ENCODE results near the gene MLLT1.
"Not testable (repeated sequence)": the region's sequence is repeated elsewhere in the genome, so short reads cannot be mapped to it uniquely, and the experiment has no call there.

Gene MLLT1

DNA sequence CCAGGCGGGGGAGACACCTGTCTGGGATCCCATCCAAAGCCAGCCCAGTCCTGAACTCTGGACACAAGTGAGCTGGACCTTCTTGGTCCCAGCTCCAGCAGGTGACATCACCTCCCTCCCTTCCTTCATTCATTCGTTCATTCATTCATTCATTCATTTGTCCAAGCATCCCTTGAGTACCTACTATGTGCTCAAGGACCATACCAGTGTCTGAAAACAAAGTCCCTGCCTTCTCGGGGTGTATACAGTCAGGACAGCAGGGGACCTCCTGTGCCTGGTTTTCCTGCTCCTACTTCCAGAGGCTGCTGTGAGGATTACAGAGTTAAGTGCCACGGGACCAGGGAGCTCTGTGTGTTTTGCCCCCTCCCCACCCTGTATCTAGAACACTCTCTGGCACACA, 39.6 kb upstream of the MLLT1 start:
- no peak overlapping the region for H3K27ac ChIP-seq
- H3K9me3 ChIP-seq (ENCODE audit: severe bottlenecking) = peaks cover 6% of the 10 kb centered on the region
- no peaks in the 10 kb centered on the region for H3K27me3 ChIP-seq (ENCODE audit: insufficient read depth, low read depth, severe bottlenecking)
- H3K4me3 ChIP-seq (ENCODE audit: low read depth, low read length) = no peak overlapping the region
- no peaks in the 10 kb centered on the region for H3K36me3 ChIP-seq
- TF ChIP-seq, protein P1, sequence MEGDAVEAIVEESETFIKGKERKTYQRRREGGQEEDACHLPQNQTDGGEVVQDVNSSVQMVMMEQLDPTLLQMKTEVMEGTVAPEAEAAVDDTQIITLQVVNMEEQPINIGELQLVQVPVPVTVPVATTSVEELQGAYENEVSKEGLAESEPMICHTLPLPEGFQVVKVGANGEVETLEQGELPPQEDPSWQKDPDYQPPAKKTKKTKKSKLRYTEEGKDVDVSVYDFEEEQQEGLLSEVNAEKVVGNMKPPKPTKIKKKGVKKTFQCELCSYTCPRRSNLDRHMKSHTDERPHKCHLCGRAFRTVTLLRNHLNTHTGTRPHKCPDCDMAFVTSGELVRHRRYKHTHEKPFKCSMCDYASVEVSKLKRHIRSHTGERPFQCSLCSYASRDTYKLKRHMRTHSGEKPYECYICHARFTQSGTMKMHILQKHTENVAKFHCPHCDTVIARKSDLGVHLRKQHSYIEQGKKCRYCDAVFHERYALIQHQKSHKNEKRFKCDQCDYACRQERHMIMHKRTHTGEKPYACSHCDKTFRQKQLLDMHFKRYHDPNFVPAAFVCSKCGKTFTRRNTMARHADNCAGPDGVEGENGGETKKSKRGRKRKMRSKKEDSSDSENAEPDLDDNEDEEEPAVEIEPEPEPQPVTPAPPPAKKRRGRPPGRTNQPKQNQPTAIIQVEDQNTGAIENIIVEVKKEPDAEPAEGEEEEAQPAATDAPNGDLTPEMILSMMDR (IDR thresholded peaks at IDR 0.05; ENCODE audit: low read depth, low read length) = no peak
- DNase-seq = no peak

DNA sequence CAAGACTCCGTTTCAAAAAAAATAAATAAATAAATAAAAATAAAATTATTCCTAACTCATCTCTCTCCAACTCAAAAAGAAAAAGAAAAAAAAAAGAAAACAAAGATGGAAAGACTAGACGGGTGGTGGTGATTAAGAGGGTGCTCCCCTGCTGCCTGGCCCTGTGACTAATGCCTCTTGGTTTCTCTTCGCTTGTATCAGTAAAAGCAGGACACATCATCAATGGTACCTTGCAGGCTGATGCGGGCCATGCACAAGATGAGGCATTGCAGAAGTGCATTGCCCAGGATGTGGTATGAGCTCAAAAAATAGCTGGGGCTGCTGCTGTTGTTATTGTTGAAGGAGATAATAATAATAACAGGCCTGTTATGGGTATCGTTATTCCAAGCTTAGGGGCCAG, 39.0 kb upstream of the MLLT1 start:
- H3K27me3 ChIP-seq (ENCODE audit: insufficient read depth, low read depth, severe bottlenecking) = no peaks in the 10 kb centered on the region
- TF ChIP-seq, protein P1 (IDR thresholded peaks at IDR 0.05; ENCODE audit: low read depth, low read length) = no peak

DNA sequence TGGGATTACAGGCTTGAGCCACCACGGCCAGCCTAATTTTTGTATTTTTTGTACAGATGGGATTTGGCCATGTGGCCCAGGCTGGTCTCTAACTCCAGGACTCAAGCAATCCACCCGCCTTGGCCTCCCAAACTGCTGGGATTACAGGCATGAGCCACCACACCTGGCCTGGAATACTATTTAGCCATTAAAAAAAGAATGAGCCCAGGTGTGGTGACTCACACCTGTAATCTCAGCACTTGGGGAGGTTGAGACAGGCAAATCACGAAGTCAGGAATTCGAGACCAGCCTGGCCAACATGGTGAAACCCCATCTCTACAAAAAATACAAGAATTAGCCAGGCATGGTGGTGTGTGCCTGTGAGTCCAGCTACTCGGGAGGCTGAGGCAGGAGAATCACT, 35.9 kb upstream of the MLLT1 start:
- not testable (repeated sequence) for H3K27ac ChIP-seq; H3K9me3 ChIP-seq (ENCODE audit: severe bottlenecking); H3K27me3 ChIP-seq (ENCODE audit: insufficient read depth, low read depth, severe bottlenecking); H3K36me3 ChIP-seq; DNase-seq; H3K4me3 ChIP-seq (ENCODE audit: low read depth, low read length)

More for the DNA sequence above, 39.0 kb upstream of the MLLT1 start:
- Histone ChIP-seq H3K4me3 (ENCODE audit: low read depth, low read length) (no peak overlapping the region), H3K9me3 (ENCODE audit: severe bottlenecking) (peaks cover 6% of the 10 kb centered on the region), H3K36me3 (no peaks in the 10 kb centered on the region), H3K27ac (no peak overlapping the region)
- DNase-seq = no peak

DNA sequence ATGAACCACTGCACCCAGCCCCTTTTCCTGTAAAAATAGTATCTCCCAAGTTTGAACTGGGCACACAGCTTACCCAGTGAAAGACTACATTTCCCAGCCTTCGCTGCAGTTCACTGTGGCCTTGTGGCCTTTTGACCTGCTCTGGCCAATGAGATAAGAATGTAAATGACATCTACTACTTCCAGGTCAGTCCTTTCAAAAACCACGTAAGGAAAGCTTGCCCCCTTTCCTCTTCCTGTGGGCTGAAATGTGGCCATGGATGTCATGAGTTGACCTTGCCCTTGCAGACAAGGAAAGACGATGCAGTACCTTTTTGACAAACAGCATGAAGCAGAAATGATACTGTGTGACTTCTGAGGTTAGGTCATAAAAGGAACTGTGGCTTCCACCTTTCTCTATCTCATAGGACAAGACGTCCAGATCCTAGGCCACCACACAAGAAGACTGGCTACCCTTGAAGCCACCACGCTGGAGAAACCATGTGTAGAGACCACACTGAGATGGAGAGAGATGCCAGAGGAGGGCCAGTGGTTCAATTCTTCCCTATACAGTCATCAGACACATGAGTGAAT, 33.7 kb upstream of the MLLT1 start:
- Histone ChIP-seq H3K9me3 (ENCODE audit: severe bottlenecking) (no peaks in the 10 kb centered on the region), H3K4me3 (ENCODE audit: low read depth, low read length) (no peak overlapping the region), H3K36me3 (no peaks in the 10 kb centered on the region), H3K27me3 (ENCODE audit: insufficient read depth, low read depth, severe bottlenecking) (no peaks in the 10 kb centered on the region), H3K27ac (no peak overlapping the region)
- no peak for DNase-seq
- TF ChIP-seq, protein P1 (IDR thresholded peaks at IDR 0.05; ENCODE audit: low read depth, low read length) = no peak

DNA sequence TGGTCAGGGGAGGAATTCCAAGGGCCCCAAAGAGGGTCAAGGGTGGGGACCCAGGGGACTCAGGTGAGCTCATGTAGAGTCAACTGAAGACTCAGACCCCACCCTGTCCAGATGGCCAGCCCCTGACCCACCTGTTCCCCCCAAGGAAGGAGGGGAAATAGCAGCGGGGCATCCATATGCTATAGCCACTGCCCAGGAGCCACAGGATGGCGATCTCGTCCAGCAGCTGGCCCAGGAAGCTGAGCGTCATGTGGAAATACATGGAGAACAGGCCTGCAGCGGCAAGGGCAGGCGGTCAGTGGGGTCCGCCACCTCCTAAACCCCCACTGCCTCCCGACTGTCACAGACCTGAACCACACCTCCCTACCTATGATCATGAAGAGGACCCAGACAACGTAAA, 32.2 kb upstream of the MLLT1 start:
- Histone ChIP-seq H3K4me3 (ENCODE audit: low read depth, low read length) (no peak overlapping the region), H3K27ac (no peak overlapping the region), H3K36me3 (no peaks in the 10 kb centered on the region), H3K9me3 (ENCODE audit: severe bottlenecking) (no peaks in the 10 kb centered on the region), H3K27me3 (ENCODE audit: insufficient read depth, low read depth, severe bottlenecking) (no peaks in the 10 kb centered on the region)
- TF ChIP-seq, protein P1 (IDR thresholded peaks at IDR 0.05; ENCODE audit: low read depth, low read length) = peak; percentile 85
- peak; percentile 57 for DNase-seq

DNA sequence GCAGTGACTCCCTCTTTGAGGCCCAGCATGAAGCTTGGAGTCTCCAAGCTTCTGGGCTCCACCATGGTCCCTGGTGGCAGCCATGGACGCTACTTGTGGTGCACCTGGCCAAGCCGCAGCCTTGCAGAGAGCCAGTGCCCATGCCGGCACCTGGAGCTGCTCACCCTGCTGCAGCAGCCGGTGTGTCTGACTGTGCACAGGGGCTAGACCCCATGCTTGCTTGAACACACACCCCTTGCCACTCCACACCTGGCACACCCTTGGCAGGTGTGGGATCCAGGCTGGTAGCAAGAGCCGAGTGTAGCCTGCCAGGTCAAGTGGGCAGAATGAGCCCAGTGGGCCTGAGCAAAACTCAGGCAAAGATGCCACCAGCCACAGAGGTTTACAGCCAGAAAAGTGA, 18.6 kb upstream of the MLLT1 start:
- Histone ChIP-seq H3K27ac (no peak overlapping the region), H3K9me3 (ENCODE audit: severe bottlenecking) (peaks cover 25% of the 10 kb centered on the region), H3K27me3 (ENCODE audit: insufficient read depth, low read depth, severe bottlenecking) (no peaks in the 10 kb centered on the region), H3K4me3 (ENCODE audit: low read depth, low read length) (no peak overlapping the region), H3K36me3 (no peaks in the 10 kb centered on the region)
- TF ChIP-seq, protein P1 (IDR thresholded peaks at IDR 0.05; ENCODE audit: low read depth, low read length) = no peak
- no peak for DNase-seq

Measured in WERI-Rb-1 (cell line).